ENCODE results near the gene LCK. TPM values are rescaled to one million over a fixed set of nuclear protein-coding genes. Genes with fewer than 3 reads are reported as not detected.
A peak's percentile ranks its signal among the peaks of the same experiment; 100 is the strongest.

LCK gene
- total and polyA plus RNA-seq, 10 of the 15 experiments (the other 5 are each of a cell fraction or from before 2014, with no cell fraction given) = 31.5 to 173 (median 119) TPM

GRCh38 chr1:32241001-32241763 lies 9.9 kb upstream of the LCK start:
- ChIA-PET CTCF (interaction anchor here (1.0 to 6.0 kb wide), 22 partner anchors 8 to 534 kb away, joined by 3 to 50 read pairs (median 3); partner anchors contain the start of genes EIF3I, FAM167B, KPNA6 and LCK), POLR2A (interaction anchor here (0.6 to 2.0 kb wide), 14 partner anchors 8 to 227 kb away, joined by 3 to 6 read pairs (median 3); partner anchors contain the start of genes BSDC1, KHDRBS1, LCK and TXLNA), SMC1A (ENCODE audit: uncharacterized antibody, unreplicated experiment) (interaction anchor here (0.8 to 5.2 kb wide), 19 partner anchors 8 to 168 kb away, joined by 3 to 37 read pairs (median 4); partner anchors contain the start of genes BSDC1, HDAC1, IQCC and LCK), RAD21 (ENCODE audit: unreplicated experiment) (interaction anchor here (0.7 to 3.8 kb wide), 17 partner anchors 9 to 168 kb away, joined by 3 to 34 read pairs (median 4); partner anchors contain the start of genes HDAC1, IQCC, KPNA6 and LCK)
- in situ Hi-C loops (cut with MboI) = no loop called here
- Histone ChIP-seq H2AFZ (ENCODE audit: control insufficient read depth, low read depth, low read length) (peak overlapping the region; percentile 89), H4K20me1 (ENCODE audit: control insufficient read depth, insufficient read depth) (no peaks in the 10 kb centered on the region), H3K27ac (ENCODE audit: control insufficient read depth, insufficient read depth) (peak overlapping the region; percentile 13; the same call in 1 of the 2 replicates), H3K36me3 (ENCODE audit: control insufficient read depth in 2 of 2, insufficient read depth in 2 of 2, low read length in 1 of 2) (no peaks in the 10 kb centered on the region), H3K9me3 (replicated peaks; ENCODE audit: control insufficient read depth, insufficient read depth, low read length) (no peaks in the 10 kb centered on the region), H3K79me2 (ENCODE audit: control insufficient read depth, insufficient read depth, low read length) (no peaks in the 10 kb centered on the region), H3K4me2 (ENCODE audit: control insufficient read depth, insufficient read depth) (peak overlapping the region; percentile 84), H3K4me3 (peak overlapping the region; percentile 72), H3K4me1 (ENCODE audit: control insufficient read depth, insufficient read depth, low read length) (peaks cover 21% of the 10 kb centered on the region), H3K27me3 (replicated peaks in 1 of 2; ENCODE audit: control insufficient read depth in 2 of 2, insufficient read depth in 2 of 2, low read length in 1 of 2) (no peaks in the 10 kb centered on the region), H3K9ac (ENCODE audit: control insufficient read depth, insufficient read depth, low read length) (peak overlapping the region; percentile 58)
- no peak for DNase-seq (ENCODE audit: low read depth, low spot score)
- intact Hi-C loops (cut with micrococcal nuclease; ENCODE audit: unreplicated experiment) = no loop called here
- 3% methylated on average over 55 of the region's 55 CpGs for WGBS (ENCODE audit: insufficient coverage, insufficient replicate concordance, low lambda C conversion rate, missing lambda C conversion rate)
- FAIRE-seq = peak; percentile 13
- no TSS peak for BruUV-seq (replicated peaks)
- ATAC-seq = peak; percentile 81
- TF ChIP-seq IKZF1 (conservative IDR thresholded peaks at IDR 0.05) = peak; percentile 30; the same call in 1 of the 2 replicates
- TF ChIP-seq ATF3 (IDR thresholded peaks at IDR 0.05; ENCODE audit: borderline replicate concordance, extremely low read depth, low read depth, low read length) = no peak
- peak; percentile 66 for TF ChIP-seq ZNF687 (IDR thresholded peaks at IDR 0.05)
- TF ChIP-seq CREB1 (IDR thresholded peaks at IDR 0.05; ENCODE audit: low read depth) = no peak
- TF ChIP-seq SMC3 (IDR thresholded peaks at IDR 0.05; ENCODE audit: borderline replicate concordance, low read length) = no peak
- no peak for TF ChIP-seq E2F4 (IDR thresholded peaks at IDR 0.05; ENCODE audit: low read depth, low read length)
- 0 out of 2 replicates have a peak, but pooled peaks have one; percentile 60 for TF ChIP-seq TCF12 (IDR thresholded peaks at IDR 0.05; ENCODE audit: low read depth, low read length)
- no peak for TF ChIP-seq PKNOX1 (IDR thresholded peaks at IDR 0.05)
- peak; percentile 33; the same call in 1 of the 2 replicates for TF ChIP-seq POLR2A (IDR thresholded peaks at IDR 0.05; ENCODE audit: low read depth, low read length)
- TF ChIP-seq NBN (IDR thresholded peaks at IDR 0.05) = no peak
- TF ChIP-seq ZBTB33 (IDR thresholded peaks at IDR 0.05) = no peak
- no peak for TF ChIP-seq IRF4 (IDR thresholded peaks at IDR 0.05; ENCODE audit: low read depth, low read length)
- TF ChIP-seq JUND (IDR thresholded peaks at IDR 0.05; ENCODE audit: low read depth, low read length) = no peak
